Esophagus squamous epithelium (tissue), 5 donors: ENCODE results near the gene KSR2. TPM values are rescaled to one million over a fixed set of nuclear protein-coding genes. Genes with fewer than 3 reads are reported as not detected.
"Not testable (repeated sequence)": the region's sequence is repeated elsewhere in the genome, so short reads cannot be mapped to it uniquely, and the experiment has no call there.

Source experiments
- DNase-seq: peaks from one replicate; lab custom pipeline; 2025; lab: John Stamatoyannopoulos, UW
- H3K27ac ChIP-seq, 4 donors: fragments of 200-600 bp; sonication (generic); one replicate each; pipeline ENCODE4 v1.5.1; 2016 to 2019; ENCODE audit warnings: mild to moderate bottlenecking in 1 of 4
- H3K27me3 ChIP-seq, 4 donors: fragments of 200-600 bp; sonication (generic); 1 replicate in 3 of 4; 2 replicates in 1 of 4; pipeline versions ENCODE4 v1.5.1 to v1.6.0; 2017 to 2021; ENCODE audit warnings: antibody characterized with exemption in 1 of 4
- H3K36me3 ChIP-seq, 3 donors: fragments of 200-600 bp; sonication (generic); one replicate each; pipeline ENCODE4 v1.5.1; 2016 to 2019
- H3K4me1 ChIP-seq, 3 donors: fragments of 200-600 bp; sonication (generic); one replicate each; pipeline ENCODE4 v1.5.1; 2017 to 2019
- H3K4me3 ChIP-seq, 4 donors: fragments of 200-600 bp; sonication (generic); 1 replicate in 3 of 4; 2 replicates in 1 of 4; pipeline ENCODE4 v1.5.1; 2016 to 2019; ENCODE audit warnings: mild to moderate bottlenecking in 2 of 4, moderate library complexity in 1 of 4
- H3K9me3 ChIP-seq, 3 donors: fragments of 200-600 bp; sonication (generic); one replicate each; pipeline ENCODE4 v1.5.1; 2016 to 2019
- CTCF ChIP-seq, 6 experiments: fragments of 450-650 bp in 4 of 6; fragments of 200-600 bp in 2 of 6; sonication (generic) in 2 of 6; IDR thresholded peaks; one replicate each; pipeline ENCODE4 v1.5.1; 2016 to 2019; ENCODE audit warnings: antibody characterized with exemption in 6 of 6, mild to moderate bottlenecking in 4 of 6, moderate library complexity in 4 of 6
- POLR2A ChIP-seq, 4 donors: fragments of 450-650 bp; IDR thresholded peaks; one replicate each; pipeline ENCODE4 v1.6.1; 2017; ENCODE audit warnings: antibody characterized with exemption in 4 of 4, mild to moderate bottlenecking in 4 of 4, moderate library complexity in 3 of 4
- WGBS, 2 donors: methylation state at CpG; one replicate each; pipeline ENCODE4 v1.1.5; 2018; 5-methylcytosine and 5-hydroxymethylcytosine counted together
- intact Hi-C: fragments of 100-400 bp; cut with DNase I; formaldehyde crosslinking; loops from one replicate; pipeline ENCODE4 v1.15.0; 2022
- total RNA-seq, 4 donors: library from RNA; depleted of rRNA; stranded (reverse); fragments of >200 nt; gene quantifications; one replicate each; pipeline ENCODE4 v1.1.0, GENCODE V29; 2016
- donor health status: DM: yes; HTN: yes; CAD: no.

The KSR2 gene
- total RNA-seq, 4 donors from 2014 or later: under 0.01 to 0.13 (median 0.03) TPM

GRCh38 chr12:117865505-117865904 is 103.3 kb downstream of the KSR2 start:
- Histone ChIP-seq H3K4me3 (no peak overlapping the region), H3K27me3 (peaks cover 0 to 19% (median 0%) of the 10 kb centered on the region in 4 donors), H3K9me3 (no peaks in the 10 kb centered on the region), H3K27ac (no peak overlapping the region), H3K36me3 (no peaks in the 10 kb centered on the region), H3K4me1 (no peaks in the 10 kb centered on the region)
- intact Hi-C loops: no loop called here
- 82 to 85% methylated on average over 3 of the region's 3 CpGs for WGBS, 2 donors
- TF ChIP-seq POLR2A (IDR thresholded peaks at IDR 0.05): no peak
- TF ChIP-seq CTCF (IDR thresholded peaks at IDR 0.05): no peak
- no peak for DNase-seq

- Histone ChIP-seq H3K27me3 (peaks cover 0 to 23% (median 0%) of the 10 kb centered on the region in 4 donors), H3K4me3 (no peak overlapping the region), H3K27ac (no peak overlapping the region), H3K9me3 (no peaks in the 10 kb centered on the region), H3K4me1 (no peaks in the 10 kb centered on the region), H3K36me3 (no peaks in the 10 kb centered on the region)
- intact Hi-C loops: no loop called here
- TF ChIP-seq POLR2A (IDR thresholded peaks at IDR 0.05) (no peak), CTCF (IDR thresholded peaks at IDR 0.05) (no peak)
- no peak for DNase-seq
- 74 to 79% methylated on average over 9 of the region's 10 CpGs for WGBS, 2 donors
Measured at GRCh38 chr12:117863002-117863709, 105.6 kb downstream of the KSR2 start.

GRCh38 chr12:117861691-117862090 is 107.1 kb downstream of the KSR2 start:
- Histone ChIP-seq H3K27me3 (peaks cover 0 to 23% (median 0%) of the 10 kb centered on the region in 4 donors), H3K36me3 (no peaks in the 10 kb centered on the region), H3K9me3 (no peaks in the 10 kb centered on the region), H3K4me3 (no peak overlapping the region), H3K27ac (no peak overlapping the region), H3K4me1 (peaks cover 0 to 4% (median 0%) of the 10 kb centered on the region in 3 donors)
- TF ChIP-seq POLR2A (IDR thresholded peaks at IDR 0.05) (no peak), CTCF (IDR thresholded peaks at IDR 0.05) (no peak)
- DNase-seq: no peak
- intact Hi-C loops: no loop called here

GRCh38 chr12:117860787-117861290 is 108.0 kb downstream of the KSR2 start:
- H3K4me3 ChIP-seq, intact Hi-C loops, H3K4me1 ChIP-seq, H3K27ac ChIP-seq, H3K9me3 ChIP-seq, DNase-seq, H3K36me3 ChIP-seq: not testable (repeated sequence)
- 86 to 92% methylated on average over 8 to 10 of the region's 13 CpGs for WGBS, 2 donors
- H3K27me3 ChIP-seq: peaks cover 0 to 19% (median 0%) of the 10 kb centered on the region in 4 donors

- Histone ChIP-seq H3K27ac (no peak overlapping the region), H3K4me1 (peaks cover 0 to 5% (median 0%) of the 10 kb centered on the region in 3 donors), H3K9me3 (no peaks in the 10 kb centered on the region), H3K4me3 (no peak overlapping the region), H3K27me3 (peaks cover 0 to 24% (median 0%) of the 10 kb centered on the region in 4 donors), H3K36me3 (no peaks in the 10 kb centered on the region)
- TF ChIP-seq CTCF (IDR thresholded peaks at IDR 0.05) (no peak), POLR2A (IDR thresholded peaks at IDR 0.05) (no peak)
- intact Hi-C loops: no loop called here
- WGBS, 2 donors: 74 to 82% methylated on average over 4 to 15 of the region's 15 CpGs
- no peak for DNase-seq
Measured at GRCh38 chr12:117860111-117860510, 108.7 kb downstream of the KSR2 start.
